IPS-18c (cell line): ENCODE results near the gene ATPAF1.
"Not testable (repeated sequence)": the region's sequence is repeated elsewhere in the genome, so short reads cannot be mapped to it uniquely, and the experiment has no call there.

ENCODE experiments used
- H3K4me3 ChIP-seq: 2 replicates; pipeline ENCODE4 v1.7.0; 2013; ENCODE audit warnings: low read depth, mild to moderate bottlenecking, low read length, moderate library complexity; ENCODE audit not compliant: insufficient read depth
- H3K9me3 ChIP-seq: one replicate; pipeline ENCODE4 v1.6.1; 2013; ENCODE audit warnings: mild to moderate bottlenecking, low read length, moderate library complexity; ENCODE audit not compliant: control insufficient read depth, insufficient read depth

Gene ATPAF1

DNA sequence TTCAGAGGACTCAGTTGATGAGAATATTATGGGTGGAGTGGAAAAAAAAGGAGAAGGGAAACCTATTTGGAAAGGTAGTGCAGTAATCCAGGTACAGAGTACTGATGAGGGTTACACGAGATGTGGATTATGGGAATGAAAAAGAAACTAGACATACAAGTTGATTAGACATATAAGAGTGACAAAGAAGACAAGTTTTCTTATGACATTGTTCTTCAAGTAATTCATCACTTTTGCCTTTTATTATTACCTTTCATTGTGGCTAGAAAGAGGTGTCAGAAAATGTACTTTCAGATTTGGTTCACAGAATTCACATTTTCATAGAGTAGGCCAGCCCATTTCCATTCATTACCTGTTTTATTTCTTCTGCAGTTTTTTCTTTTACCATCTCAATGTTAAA, 10.4 kb downstream of the ATPAF1 start:
- no peak overlapping the region for H3K4me3 ChIP-seq
- no peaks in the 10 kb centered on the region for H3K9me3 ChIP-seq

DNA sequence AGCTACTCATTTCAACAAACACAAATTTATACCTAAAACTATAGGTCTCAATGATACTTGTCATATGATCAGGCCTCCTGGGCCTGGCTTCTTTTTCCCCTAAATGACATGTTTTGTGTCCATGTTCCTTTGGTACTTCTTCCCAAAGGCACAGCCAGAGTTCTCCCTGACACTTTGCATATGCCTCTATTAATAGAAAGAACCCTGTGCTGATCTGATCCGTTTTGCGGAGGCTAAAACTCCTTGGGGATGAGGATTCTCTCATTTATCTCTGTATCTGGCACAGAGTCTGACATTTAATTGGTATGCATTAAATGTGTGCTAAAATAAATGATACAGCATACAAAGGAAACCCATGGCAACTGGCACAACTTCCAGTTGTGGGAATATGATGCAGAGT, 11.5 kb downstream of the ATPAF1 start:
- Histone ChIP-seq H3K9me3 (no peaks in the 10 kb centered on the region), H3K4me3 (no peak overlapping the region)

DNA sequence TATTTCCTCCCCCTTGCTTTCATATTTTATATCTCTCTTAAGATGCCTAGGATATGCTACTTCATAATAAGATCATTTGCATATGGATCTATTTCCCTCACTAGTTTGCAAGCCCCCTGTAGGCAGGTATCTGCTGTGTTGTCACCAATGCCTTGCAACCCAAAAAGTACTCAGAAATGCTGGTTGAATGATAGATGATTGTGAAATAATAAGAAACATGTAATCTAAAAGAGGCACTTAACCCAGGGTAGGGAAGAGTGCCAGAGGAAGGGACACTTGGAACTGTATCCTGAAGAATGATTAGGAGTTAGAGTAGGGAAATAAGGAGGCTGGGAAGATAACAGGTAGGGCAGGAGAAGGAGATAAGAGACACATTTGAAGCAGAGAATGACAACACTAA, 12.3 kb downstream of the ATPAF1 start:
- H3K4me3 ChIP-seq: no peak overlapping the region
- H3K9me3 ChIP-seq: no peaks in the 10 kb centered on the region

DNA sequence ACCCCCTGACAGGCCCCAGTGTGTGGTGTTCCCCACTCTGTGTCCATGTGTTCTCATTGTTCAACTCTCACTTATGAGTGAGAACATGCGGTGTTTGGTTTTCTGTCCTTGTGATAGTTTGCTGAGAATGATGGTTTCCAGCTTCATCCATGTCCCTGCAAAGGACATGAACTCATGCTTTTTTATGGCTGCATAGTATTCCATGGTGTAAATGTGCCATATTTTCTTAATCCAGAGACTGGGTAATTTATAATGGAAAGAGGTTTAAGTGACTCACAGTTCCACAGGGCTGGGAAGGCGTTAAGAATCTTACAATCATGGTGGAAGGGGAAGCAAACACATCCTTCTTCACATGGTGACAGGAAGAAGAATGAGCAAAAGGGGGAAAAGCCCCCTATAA, 13.5 kb downstream of the ATPAF1 start:
- H3K4me3 ChIP-seq: not testable (repeated sequence)

DNA sequence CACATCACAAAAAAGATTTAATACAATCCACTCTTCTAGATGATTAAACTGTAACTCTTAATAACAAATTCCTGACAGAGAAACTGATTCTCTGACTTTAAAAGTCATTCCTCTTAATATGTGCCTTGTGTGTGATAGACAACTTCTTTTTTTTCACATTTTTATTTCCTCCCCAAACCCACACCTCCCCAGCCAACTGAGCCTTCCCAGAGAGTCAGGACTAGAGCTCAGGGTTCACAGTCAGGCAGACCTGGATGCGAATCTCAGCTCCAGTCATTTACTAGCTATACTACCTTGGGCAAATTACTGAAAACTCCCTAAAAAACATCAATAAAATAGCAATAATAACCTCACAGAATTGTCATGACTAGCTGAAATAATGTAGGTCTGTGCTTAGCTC, 14.2 kb downstream of the ATPAF1 start:
- Histone ChIP-seq H3K4me3 (no peak overlapping the region), H3K9me3 (no peaks in the 10 kb centered on the region)

More for the DNA sequence above, 13.5 kb downstream of the ATPAF1 start:
- H3K9me3 ChIP-seq: not testable (repeated sequence)

DNA sequence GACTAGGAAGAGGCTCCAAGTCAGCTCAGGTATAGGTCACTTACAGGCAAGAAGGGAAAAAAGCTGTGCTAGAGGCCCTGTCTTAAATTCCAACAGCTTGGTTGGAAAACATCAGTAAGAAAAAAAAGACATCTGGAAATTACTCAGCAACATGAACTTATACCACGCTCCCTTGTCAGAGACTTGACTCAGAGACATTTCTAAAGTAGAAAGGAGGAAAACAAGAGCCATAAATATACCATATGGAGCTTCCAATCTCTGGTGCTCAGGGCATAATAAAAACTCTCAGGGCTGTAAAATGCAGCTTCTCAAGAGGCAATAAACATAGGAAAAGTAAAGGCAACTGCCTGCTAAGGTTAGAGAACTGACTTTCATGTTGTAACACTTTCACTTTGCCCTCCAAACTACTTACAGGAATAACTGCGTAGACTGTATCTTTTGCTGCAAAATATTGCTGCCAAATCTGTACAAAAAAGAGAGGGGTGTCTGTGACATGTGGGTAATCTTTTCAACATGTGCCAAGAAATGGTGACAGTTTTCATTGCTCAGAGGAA, 14.7 kb downstream of the ATPAF1 start:
- Histone ChIP-seq H3K9me3 (no peaks in the 10 kb centered on the region), H3K4me3 (no peak overlapping the region)

DNA sequence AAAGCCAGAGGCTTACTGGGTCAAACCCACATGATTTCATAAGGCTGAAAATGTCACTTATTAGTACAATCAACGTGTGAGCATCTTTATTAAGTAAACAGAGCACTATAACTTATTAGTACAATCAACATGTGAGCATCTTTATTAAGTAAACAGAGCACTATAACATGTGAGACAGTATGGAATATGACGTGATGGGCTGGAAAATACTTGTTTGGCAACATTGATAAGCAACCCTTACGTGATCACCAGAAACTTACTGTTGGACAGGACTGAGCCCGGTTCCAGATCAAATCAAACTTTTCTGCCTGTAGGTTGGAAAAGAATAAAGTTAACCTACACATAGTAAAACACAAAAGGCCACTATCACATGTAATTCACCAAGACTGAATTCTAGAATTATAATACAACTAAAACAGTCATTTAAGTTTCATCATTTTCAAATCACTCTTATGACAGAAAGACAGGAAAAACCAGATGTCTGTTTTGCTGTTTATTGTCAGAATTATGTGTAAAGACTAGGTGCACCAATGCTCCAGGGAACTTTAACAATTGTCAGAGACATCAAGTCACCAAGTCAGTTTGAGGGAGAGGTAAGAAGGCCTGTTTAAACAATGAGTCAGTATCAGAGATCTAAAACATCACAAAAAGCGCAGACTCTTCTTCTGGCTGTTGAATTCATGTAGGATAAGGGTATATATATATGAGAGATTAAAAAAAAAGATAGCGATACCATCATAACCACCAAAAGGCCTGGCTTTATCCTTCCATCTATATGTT, 15.7 kb downstream of the ATPAF1 start:
- no peaks in the 10 kb centered on the region for H3K9me3 ChIP-seq
- no peak overlapping the region for H3K4me3 ChIP-seq

DNA sequence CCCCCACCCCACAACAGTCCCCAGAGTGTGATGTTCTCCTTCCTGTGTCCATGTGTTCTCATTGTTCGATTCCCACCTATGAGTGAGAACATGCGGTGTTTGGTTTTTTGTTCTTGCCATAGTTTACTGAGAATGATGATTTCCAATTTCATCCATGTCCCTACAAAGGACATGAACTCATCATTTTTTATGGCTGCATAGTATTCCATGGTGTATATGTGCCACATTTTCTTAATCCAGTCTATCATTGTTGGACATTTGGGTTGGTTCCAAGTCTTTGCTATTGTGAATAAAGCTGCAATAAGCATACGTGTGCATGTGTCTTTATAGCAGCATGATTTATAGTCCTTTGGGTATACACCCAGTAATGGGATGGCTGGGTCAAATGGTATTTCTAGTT, 17.0 kb downstream of the ATPAF1 start:
- not testable (repeated sequence) for H3K4me3 ChIP-seq, H3K9me3 ChIP-seq

DNA sequence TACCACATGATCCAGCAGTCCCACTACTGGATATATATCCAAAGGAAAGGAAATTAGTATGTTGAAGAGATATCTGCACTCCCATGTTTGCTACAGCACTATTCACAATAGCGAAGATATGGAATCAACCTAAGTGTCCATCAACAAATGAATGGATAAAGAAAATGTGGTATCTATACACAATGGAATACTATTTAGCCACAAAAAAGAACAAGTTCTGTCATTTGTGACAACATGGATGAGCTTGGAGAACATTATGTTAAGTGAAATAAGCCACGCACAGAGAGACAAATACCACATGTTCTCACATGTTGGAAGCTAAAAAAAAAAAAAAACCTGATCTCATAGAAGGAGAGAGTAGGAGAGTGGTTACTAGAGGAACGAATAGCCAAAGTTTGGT, 17.7 kb downstream of the ATPAF1 start:
- no peaks in the 10 kb centered on the region for H3K9me3 ChIP-seq
- H3K4me3 ChIP-seq: no peak overlapping the region

DNA sequence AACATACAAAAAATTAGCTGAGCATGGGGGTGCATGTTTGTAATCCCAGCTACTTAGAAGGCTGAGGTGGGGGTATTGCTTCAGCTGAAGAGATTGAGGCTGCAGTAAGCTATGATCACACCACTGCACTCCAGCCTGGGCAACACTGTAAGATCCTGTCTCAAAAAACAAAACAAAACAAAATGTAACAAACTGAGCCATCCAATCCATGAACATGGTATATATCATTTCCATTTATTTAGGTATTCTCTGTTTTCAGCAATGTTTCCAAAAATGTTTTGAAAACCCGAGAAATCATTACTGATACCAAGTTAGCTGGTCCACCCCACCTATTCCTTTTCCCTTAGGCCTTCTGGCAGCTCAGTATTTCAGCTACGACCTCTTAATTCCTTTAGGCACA, 18.4 kb downstream of the ATPAF1 start:
- H3K9me3 ChIP-seq: no peaks in the 10 kb centered on the region
- H3K4me3 ChIP-seq: no peak overlapping the region

DNA sequence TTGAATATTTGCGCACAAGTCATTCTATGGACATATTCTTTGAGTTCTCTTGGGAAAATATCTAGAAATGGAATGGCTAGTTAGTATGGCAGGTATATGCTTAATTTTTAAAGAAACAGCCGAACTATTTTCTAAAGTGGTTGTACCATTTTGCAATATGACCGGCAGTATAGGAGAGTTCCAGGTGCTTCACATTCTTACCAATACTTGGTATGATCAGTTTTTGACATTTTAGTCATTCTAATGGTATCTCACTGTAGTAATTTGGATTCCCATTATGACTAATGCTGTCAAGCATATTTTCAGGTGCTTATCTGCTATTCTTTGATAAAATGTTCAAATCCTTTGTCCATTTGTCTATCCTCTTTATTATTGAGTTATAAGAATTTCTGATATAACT, 20.6 kb downstream of the ATPAF1 start:
- H3K9me3 ChIP-seq: no peaks in the 10 kb centered on the region
- H3K4me3 ChIP-seq: no peak overlapping the region

DNA sequence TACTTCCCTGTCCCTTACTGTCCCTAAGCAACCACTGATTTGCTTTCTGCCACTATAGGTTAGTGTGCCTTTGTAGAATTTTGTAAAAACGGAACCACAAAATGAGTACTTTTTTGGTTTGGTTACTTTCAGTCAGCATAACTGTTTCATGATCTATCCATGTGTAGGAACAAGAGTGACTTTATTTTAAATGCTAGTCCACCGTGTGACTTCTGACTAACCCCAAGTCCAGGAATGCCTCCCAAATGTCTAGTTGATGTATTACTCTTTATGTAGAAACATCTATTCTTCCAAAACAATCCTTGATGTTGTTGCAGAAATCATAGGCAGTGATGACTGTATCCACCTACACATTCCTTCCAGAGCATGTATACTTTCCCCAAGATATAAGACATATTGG, 21.3 kb downstream of the ATPAF1 start:
- Histone ChIP-seq H3K9me3 (no peaks in the 10 kb centered on the region), H3K4me3 (no peak overlapping the region)

DNA sequence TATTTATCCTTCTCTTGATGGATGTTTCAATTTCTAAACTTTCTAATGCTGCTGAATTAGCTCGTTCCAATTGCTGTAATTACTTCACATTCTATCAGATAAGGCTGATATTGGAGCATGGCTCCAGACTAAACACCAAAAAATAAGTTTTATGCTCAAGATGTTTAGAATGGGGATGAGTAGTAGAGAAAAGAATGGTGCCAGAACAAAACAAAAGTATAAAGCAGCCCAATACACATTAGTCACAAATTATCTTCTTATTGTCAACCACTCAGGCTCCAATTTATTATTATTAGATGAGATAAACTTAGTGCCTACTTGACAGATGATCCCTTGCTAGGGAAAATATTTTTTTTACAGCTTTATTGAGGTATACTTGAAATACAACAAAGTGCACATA, 21.8 kb downstream of the ATPAF1 start:
- no peaks in the 10 kb centered on the region for H3K9me3 ChIP-seq
- no peak overlapping the region for H3K4me3 ChIP-seq

DNA sequence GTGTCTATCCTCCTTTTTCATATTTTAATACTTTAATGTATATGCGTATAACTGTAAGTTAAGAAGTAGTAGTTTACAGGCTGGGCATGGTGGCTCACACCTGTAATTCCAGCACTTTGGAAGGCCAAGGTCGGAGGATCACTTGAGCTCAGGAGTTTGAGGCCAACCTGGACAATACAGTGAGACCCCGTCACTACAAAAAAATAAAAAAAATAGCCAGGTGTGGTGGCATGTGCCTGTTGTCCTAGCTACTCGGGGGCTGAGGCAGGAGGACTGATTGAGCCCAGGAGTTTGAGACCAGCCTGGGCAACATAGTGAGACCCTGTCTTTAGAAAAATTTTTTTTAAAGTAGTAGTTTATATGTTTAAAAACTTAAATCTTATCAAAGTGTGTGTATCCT, 22.3 kb downstream of the ATPAF1 start:
- Histone ChIP-seq H3K4me3 (no peak overlapping the region), H3K9me3 (no peaks in the 10 kb centered on the region)

DNA sequence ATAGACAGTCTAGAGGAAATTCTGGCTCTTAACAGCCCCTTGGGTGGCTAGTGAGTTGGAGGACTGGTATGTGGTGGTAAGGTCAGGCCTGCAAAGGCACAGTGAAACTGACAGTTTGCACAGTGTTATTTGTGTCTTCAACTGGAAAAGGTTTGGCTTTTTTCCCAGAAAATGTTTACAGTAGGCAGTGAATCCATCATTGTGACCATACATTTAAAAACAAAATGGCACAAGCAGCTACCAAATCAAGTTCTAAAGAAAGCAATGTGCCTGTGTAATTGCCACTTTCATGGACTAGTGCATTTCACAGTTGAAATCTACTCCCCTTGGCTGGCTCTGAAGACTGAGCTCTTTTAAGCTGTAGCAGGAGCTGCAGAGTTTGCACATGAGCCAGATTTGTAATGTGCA, 24.8 kb downstream of the ATPAF1 start:
- Histone ChIP-seq H3K9me3 (no peaks in the 10 kb centered on the region), H3K4me3 (no peak overlapping the region)

DNA sequence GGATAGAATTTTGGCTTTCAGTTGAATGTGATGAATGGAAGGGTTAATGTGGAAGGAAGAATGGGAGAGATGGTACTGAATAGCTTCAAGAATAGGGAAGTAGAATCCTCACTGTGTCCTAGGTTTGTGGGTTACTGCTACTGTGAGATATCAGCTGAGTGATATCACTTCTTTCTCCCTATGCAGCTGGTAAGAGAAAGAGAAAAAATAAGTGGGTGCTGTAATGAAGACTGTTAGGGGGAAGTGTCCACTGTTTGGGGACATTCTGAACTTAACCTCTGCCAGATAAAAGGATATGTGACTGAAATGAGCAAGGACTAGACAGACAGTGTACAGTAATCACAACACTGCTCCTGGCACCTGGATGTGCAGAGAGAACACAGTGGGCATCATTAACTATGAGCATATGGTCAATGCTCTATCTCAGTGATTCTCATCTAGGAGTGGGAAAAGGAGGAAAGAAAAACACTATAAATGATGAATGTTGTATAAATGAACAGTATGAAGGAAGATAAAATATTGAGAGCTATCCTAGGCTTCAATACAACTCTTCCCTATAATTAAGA, 26.0 kb downstream of the ATPAF1 start:
- Histone ChIP-seq H3K4me3 (no peak overlapping the region), H3K9me3 (no peaks in the 10 kb centered on the region)

DNA sequence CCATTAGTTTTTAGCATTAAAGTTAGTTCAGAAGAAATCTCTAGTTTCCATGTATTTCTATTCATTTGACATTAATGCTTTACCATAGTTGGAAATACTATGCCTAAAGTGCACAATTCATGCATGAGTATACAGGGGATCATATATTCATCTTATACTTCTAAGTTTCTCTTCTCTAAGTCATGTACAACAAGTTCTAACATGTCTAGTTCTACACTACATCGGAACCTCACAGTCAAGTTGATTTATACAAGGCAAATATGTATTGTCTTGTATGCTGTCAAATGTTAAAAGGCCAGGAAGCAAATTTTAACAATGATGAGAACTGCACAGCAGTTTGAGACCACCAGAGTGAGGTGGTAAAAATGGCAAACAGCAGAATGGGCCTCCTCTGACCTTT, 28.6 kb downstream of the ATPAF1 start:
- Histone ChIP-seq H3K4me3 (no peak overlapping the region), H3K9me3 (no peaks in the 10 kb centered on the region)

DNA sequence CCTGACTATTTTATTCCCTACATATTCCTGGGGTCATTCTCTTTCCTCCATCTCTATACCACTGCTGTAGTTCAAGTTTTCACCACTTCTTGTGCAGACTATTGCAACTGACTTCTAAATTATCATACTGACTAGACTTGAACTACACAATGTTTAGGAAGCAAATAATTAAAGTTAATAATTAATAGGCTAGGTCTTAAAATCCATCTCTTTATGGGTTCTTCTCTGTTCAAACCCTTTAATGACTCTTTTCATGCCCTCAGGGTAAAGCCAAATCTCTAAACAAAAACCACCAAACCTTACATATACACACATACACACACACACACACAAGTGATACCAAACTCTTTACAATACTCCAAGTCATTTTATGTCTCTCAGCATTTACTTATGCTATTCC, 29.2 kb downstream of the ATPAF1 start:
- Histone ChIP-seq H3K4me3 (no peak overlapping the region), H3K9me3 (no peaks in the 10 kb centered on the region)
